CD14-positive monocyte (primary cell): ENCODE measurements around the gene FBXO34. TPM values are rescaled to one million over a fixed set of nuclear protein-coding genes. Genes with fewer than 3 reads are reported as not detected.

Experiments used
- DNase-seq, 3 donors: peaks; one replicate each; pipeline ENCODE4 v3.0.0-alpha.2; 2011 to 2022
- H2AFZ ChIP-seq: 2 replicates; pipeline ENCODE4 v1.6.0; 2012; ENCODE audit warnings: mild to moderate bottlenecking, low read depth, low read length, inconsistent platforms; ENCODE audit not compliant: insufficient read depth, poor library complexity, severe bottlenecking
- H3K27ac ChIP-seq, 2 donors: 1 replicate in 1 of 2; 2 replicates in 1 of 2; pipeline ENCODE4 v1.5.1; 2012 to 2013; ENCODE audit warnings: low read length in 2 of 2, control low read depth in 1 of 2, inconsistent platforms in 1 of 2, low read depth in 1 of 2, mild to moderate bottlenecking in 1 of 2
- H3K27me3 ChIP-seq, 2 donors: one replicate each; pipeline versions ENCODE4 v1.6.0 to v1.6.1; 2011 to 2013; ENCODE audit warnings: low read length in 2 of 2; ENCODE audit not compliant: control insufficient read depth in 2 of 2, insufficient read depth in 2 of 2
- H3K36me3 ChIP-seq, 2 donors: replicated peaks in 1 of 2; 1 replicate in 1 of 2; 2 replicates in 1 of 2; pipeline versions ENCODE4 v1.5.1 to v1.6.1; 2012 to 2013; ENCODE audit warnings: low read length in 2 of 2, control low read depth in 1 of 2, inconsistent platforms in 1 of 2, mild to moderate bottlenecking in 1 of 2; ENCODE audit not compliant: insufficient read depth in 2 of 2, control insufficient read depth in 1 of 2
- H3K4me1 ChIP-seq, 2 donors: 1 replicate in 1 of 2; 2 replicates in 1 of 2; pipeline versions ENCODE4 v1.5.1 to v1.6.1; 2012 to 2013; ENCODE audit warnings: low read length in 2 of 2, control low read depth in 1 of 2, inconsistent platforms in 1 of 2, mild to moderate bottlenecking in 1 of 2, moderate library complexity in 1 of 2; ENCODE audit not compliant: insufficient read depth in 2 of 2, control insufficient read depth in 1 of 2
- H3K4me2 ChIP-seq: replicated peaks from 2 replicates; pipeline ENCODE3; 2012; ENCODE audit warnings: low read length, moderate library complexity, mild to moderate bottlenecking; ENCODE audit not compliant: poor library complexity, severe bottlenecking; ENCODE audit errors: extremely low read depth
- H3K4me3 ChIP-seq, 3 experiments: fragments of 200-600 bp in 1 of 3; sonication (generic) in 1 of 3; replicated peaks in 1 of 3; 1 replicate in 2 of 3; 2 replicates in 1 of 3; pipeline ENCODE4 v1.5.1; 2011 to 2013; ENCODE audit warnings: low read length in 3 of 3, mild to moderate bottlenecking in 3 of 3, control low read depth in 2 of 3, low read depth in 2 of 3, inconsistent platforms in 1 of 3, moderate library complexity in 1 of 3
- H3K79me2 ChIP-seq: 2 replicates; pipeline ENCODE4 v1.6.0; 2012; ENCODE audit warnings: mild to moderate bottlenecking, control low read depth, inconsistent platforms, low read length, moderate library complexity; ENCODE audit not compliant: insufficient read depth
- H3K9ac ChIP-seq: 2 replicates; pipeline ENCODE4 v1.6.0; 2017; ENCODE audit warnings: low read length, mild to moderate bottlenecking; ENCODE audit not compliant: insufficient read depth, poor library complexity, severe bottlenecking
- H3K9me3 ChIP-seq, 2 donors: replicated peaks in 1 of 2; 1 replicate in 1 of 2; 2 replicates in 1 of 2; pipeline versions ENCODE4 v1.5.1 to v1.6.1; 2012 to 2013; ENCODE audit warnings: low read length in 2 of 2, control low read depth in 1 of 2; ENCODE audit not compliant: control insufficient read depth in 1 of 2, insufficient read depth in 1 of 2
- H4K20me1 ChIP-seq: 2 replicates; pipeline ENCODE4 v1.6.0; 2012; ENCODE audit warnings: mild to moderate bottlenecking, low read length, control low read depth, moderate library complexity; ENCODE audit not compliant: insufficient read depth
- H3K27ac Mint-ChIP-seq, 7 donors: one replicate each; pipeline ENCODE4 v1.8.0; 2020; ENCODE audit warnings: mild to moderate bottlenecking in 7 of 7, mixed read lengths in 7 of 7, moderate library complexity in 6 of 7, inconsistent platforms in 2 of 7
- H3K27me3 Mint-ChIP-seq, 3 donors: one replicate each; pipeline ENCODE4 v1.8.0; 2021 to 2022; ENCODE audit warnings: low read depth in 3 of 3, mild to moderate bottlenecking in 3 of 3, mixed read lengths in 3 of 3, moderate library complexity in 3 of 3, inconsistent platforms in 1 of 3
- H3K36me3 Mint-ChIP-seq, 2 donors: one replicate each; pipeline ENCODE4 v1.8.0; 2020; ENCODE audit warnings: mixed read lengths in 2 of 2, inconsistent platforms in 1 of 2, mild to moderate bottlenecking in 1 of 2
- H3K4me1 Mint-ChIP-seq: one replicate; pipeline ENCODE4 v1.8.0; 2020; ENCODE audit warnings: mild to moderate bottlenecking, mixed read lengths
- H3K4me3 Mint-ChIP-seq, 2 donors: one replicate each; pipeline ENCODE4 v1.8.0; 2020; ENCODE audit warnings: mild to moderate bottlenecking in 2 of 2, mixed read lengths in 2 of 2, moderate library complexity in 1 of 2
- H3K9me3 Mint-ChIP-seq, 7 donors: one replicate each; pipeline ENCODE4 v1.8.0; 2020 to 2022; ENCODE audit warnings: mixed read lengths in 7 of 7, mild to moderate bottlenecking in 6 of 7, moderate library complexity in 6 of 7, inconsistent platforms in 2 of 7
- CTCF ChIP-seq: fragments of 200-600 bp; IDR thresholded peaks from one replicate; pipeline ENCODE4 v1.8.0; 2022; ENCODE audit warnings: antibody characterized with exemption, mild to moderate bottlenecking
- WGBS: methylation state at CpG from one replicate; pipeline ENCODE4 v1.1.5; 2013; ENCODE audit warnings: missing lambda C conversion rate; ENCODE audit not compliant: insufficient coverage; 5-methylcytosine and 5-hydroxymethylcytosine counted together
- intact Hi-C, 2 donors: fragments of 100-400 bp; cut with micrococcal nuclease; formaldehyde crosslinking; loops; one replicate each; pipeline versions ENCODE4 v1.15.0 to v1.15.1; 2023
- polyA plus RNA-seq, 3 donors: library from polyadenylated mRNA; depleted of rRNA in 1 of 3; unstranded in 2 of 3; stranded (reverse) in 1 of 3; fragments of 300-500 nt in 2 of 3; fragments of >200 nt in 1 of 3; fragmentation: Illumina TruSeq in 2 of 3; gene quantifications; 1 replicate in 2 of 3; 2 replicates in 1 of 3; pipeline ENCODE4 v1.2.3, GENCODE V29; 2012 to 2021

Gene FBXO34
- polyA plus RNA-seq, 3 donors = 10.3 to 18.1 (median 17.3) TPM

GRCh38 chr14:55370883-55371455 is 99.7 kb downstream of the FBXO34 start:
- 76% methylated on average over 8 of the region's 11 CpGs for WGBS
- Histone ChIP-seq H3K27me3 (no peaks in the 10 kb centered on the region), H3K79me2 (no peaks in the 10 kb centered on the region), H3K4me3 (no peak overlapping the region), H3K4me2 (no peak overlapping the region), H3K36me3 (peaks cover 27 to 71% of the 10 kb centered on the region in 2 donors), H4K20me1 (no peaks in the 10 kb centered on the region), H2AFZ (no peak overlapping the region), H3K27ac (no peak overlapping the region), H3K4me1 (no peaks in the 10 kb centered on the region), H3K9ac (no peak overlapping the region), H3K9me3 (no peaks in the 10 kb centered on the region)
- Mint-ChIP-seq H3K27ac (no peak overlapping the region), H3K4me1 (peaks cover 2% of the 10 kb centered on the region), H3K9me3 (peaks cover 0 to 2% (median 0%) of the 10 kb centered on the region in 7 donors), H3K27me3 (no peaks in the 10 kb centered on the region), H3K36me3 (peaks cover 62 to 68% of the 10 kb centered on the region in 2 donors), H3K4me3 (no peak overlapping the region)
- intact Hi-C loops = no loop called here
- TF ChIP-seq CTCF = no peak
- DNase-seq = no peak

GRCh38 chr14:55372423-55372822 is 101.2 kb downstream of the FBXO34 start:
- no peaks in the 10 kb centered on the region for H3K4me1 ChIP-seq
- no peaks in the 10 kb centered on the region for H3K27me3 Mint-ChIP-seq
- H2AFZ ChIP-seq = no peak overlapping the region
- peak overlapping the region in 2 of 7 donors; percentile 11 to 47 for H3K27ac Mint-ChIP-seq
- H3K4me1 Mint-ChIP-seq = peaks cover 2% of the 10 kb centered on the region
- H4K20me1 ChIP-seq = no peaks in the 10 kb centered on the region
- H3K27ac ChIP-seq = no peak overlapping the region
- intact Hi-C loops = no loop called here
- 83% methylated on average over 1 of the region's 1 CpG for WGBS
- H3K4me3 Mint-ChIP-seq = no peak overlapping the region
- no peaks in the 10 kb centered on the region for H3K27me3 ChIP-seq
- H3K9me3 ChIP-seq = no peaks in the 10 kb centered on the region
- H3K36me3 ChIP-seq = peaks cover 37 to 72% of the 10 kb centered on the region in 2 donors
- no peak for DNase-seq
- peaks cover 0 to 2% (median 0%) of the 10 kb centered on the region in 7 donors for H3K9me3 Mint-ChIP-seq
- H3K36me3 Mint-ChIP-seq = peaks cover 65 to 73% of the 10 kb centered on the region in 2 donors
- H3K9ac ChIP-seq = no peak overlapping the region
- H3K79me2 ChIP-seq = no peaks in the 10 kb centered on the region
- H3K4me3 ChIP-seq = no peak overlapping the region
- TF ChIP-seq CTCF = no peak
- H3K4me2 ChIP-seq = no peak overlapping the region
